A673 (cell line): ENCODE data around the gene THY1.

Experiments used
- CTCF ChIP-seq: fragments of 300-800, 200-600 bp; sonication (generic); conservative IDR thresholded peaks from 2 replicates; pipeline ENCODE4 v1.5.1; 2017; ENCODE audit warnings: low read depth, mild to moderate bottlenecking, antibody characterized with exemption, low read length, moderate library complexity, mixed read lengths
- EZH2 ChIP-seq: fragments of 200-600 bp; sonication (generic); IDR thresholded peaks from 2 replicates; pipeline ENCODE4 v1.6.1; 2017; ENCODE audit warnings: borderline replicate concordance, low read depth, mild to moderate bottlenecking, mixed read lengths, antibody characterized with exemption, low read length; ENCODE audit not compliant: poor library complexity, severe bottlenecking

DNA sequence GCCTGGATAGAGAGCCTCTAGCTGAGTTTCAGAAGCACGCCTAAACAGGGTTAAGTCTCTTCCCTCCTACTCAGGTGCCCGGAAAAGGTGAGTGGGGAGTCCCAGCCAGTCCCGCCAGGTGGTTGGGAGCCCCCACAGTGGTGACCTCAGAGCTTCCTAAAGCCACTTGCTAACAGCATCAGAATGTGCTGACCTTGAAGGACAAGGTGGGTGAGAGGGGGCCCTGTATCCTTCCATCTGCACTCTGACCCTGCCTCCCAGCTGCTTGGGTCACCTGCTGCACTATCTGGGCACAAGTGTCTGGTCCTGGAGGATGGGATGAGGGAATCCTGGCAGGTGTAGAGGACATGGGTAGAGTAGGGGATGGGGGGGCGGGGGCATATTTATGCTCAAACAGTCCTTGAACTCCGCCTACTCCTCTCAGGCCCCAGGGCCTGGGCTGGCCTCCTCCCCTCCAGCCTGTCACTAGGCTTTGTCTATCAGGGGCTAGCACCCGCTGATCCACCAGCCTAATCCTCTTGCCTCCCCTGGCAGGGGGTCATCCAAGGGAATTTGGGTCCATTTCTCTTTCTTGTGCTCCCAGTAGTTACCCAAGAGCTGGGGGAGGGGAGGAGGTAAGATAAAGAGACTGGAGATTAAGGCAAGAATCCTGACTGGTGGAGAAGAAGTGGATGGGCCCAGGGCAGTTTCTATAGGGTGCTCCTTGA is 44.9 kb downstream of the THY1 start:
- TF ChIP-seq CTCF (no peak), EZH2 (no peak)
